Uterus (tissue), 4 donors: ENCODE data around the gene KCTD21. TPM values are rescaled to one million over a fixed set of nuclear protein-coding genes. Genes with fewer than 3 reads are reported as not detected.

Experiments used
- DNase-seq, 2 donors: peaks; one replicate each; pipeline ENCODE4 v3.0.0-alpha.2; 2019 to 2020
- H3K27ac ChIP-seq, 2 donors: fragments of 200-600 bp; sonication (generic); 1 replicate in 1 of 2; 2 replicates in 1 of 2; pipeline ENCODE4 v1.5.1; 2016 to 2018
- H3K27me3 ChIP-seq, 2 donors: fragments of 200-600 bp; sonication (generic); one replicate each; pipeline ENCODE4 v1.5.1; 2018 to 2019; ENCODE audit warnings: control low read depth in 1 of 2
- H3K36me3 ChIP-seq, 2 donors: fragments of 200-600 bp; sonication (generic); one replicate each; pipeline ENCODE4 v1.5.1; 2019; ENCODE audit warnings: control low read depth in 1 of 2
- H3K4me1 ChIP-seq, 2 donors: fragments of 200-600 bp; sonication (generic); one replicate each; pipeline ENCODE4 v1.5.1; 2018 to 2019; ENCODE audit warnings: control low read depth in 1 of 2
- H3K4me3 ChIP-seq, 2 donors: fragments of 200-600 bp; sonication (generic); 1 replicate in 1 of 2; 2 replicates in 1 of 2; pipeline ENCODE4 v1.5.1; 2018 to 2019; ENCODE audit warnings: mild to moderate bottlenecking in 1 of 2
- H3K9me3 ChIP-seq, 2 donors: fragments of 200-600 bp; sonication (generic); one replicate each; pipeline ENCODE4 v1.5.1; 2019; ENCODE audit warnings: control low read depth in 1 of 2
- CTCF ChIP-seq, 4 experiments: fragments of 200-600 bp in 2 of 4; fragments of 450-650 bp in 2 of 4; sonication (generic) in 2 of 4; IDR thresholded peaks; one replicate each; pipeline ENCODE4 v1.5.1; 2016 to 2019; ENCODE audit warnings: antibody characterized with exemption in 4 of 4, mild to moderate bottlenecking in 2 of 4, moderate library complexity in 1 of 4
- POLR2A ChIP-seq, 2 donors: fragments of 450-650 bp; IDR thresholded peaks; one replicate each; pipeline ENCODE4 v1.6.1; 2016; ENCODE audit warnings: antibody characterized with exemption in 2 of 2, mild to moderate bottlenecking in 1 of 2, moderate library complexity in 1 of 2
- intact Hi-C: fragments of 100-400 bp; cut with DNase I; formaldehyde crosslinking; loops from one replicate; pipeline ENCODE4 v1.15.1; 2023; ENCODE audit warnings: low total_unique reads
- total RNA-seq, 4 donors: library from RNA; depleted of rRNA in 3 of 4; stranded (reverse); fragments of >200 nt in 3 of 4; gene quantifications; one replicate each; pipeline versions ENCODE4 v1.1.0 to v1.2.4, GENCODE V29; 2014 to 2023
- donor health status: DM: yes; HTN: yes; CAD: no.

The KCTD21 gene
- total RNA-seq, 4 donors from 2014 or later, result 6.2 to 12.4 (median 10.6) TPM

GRCh38 chr11:78160557-78160956 lies 27.9 kb downstream of the KCTD21 start:
- intact Hi-C loops, result no loop called here
- no peaks in the 10 kb centered on the region for H3K9me3 ChIP-seq
- DNase-seq, result no peak
- no peaks in the 10 kb centered on the region for H3K27me3 ChIP-seq
- H3K4me3 ChIP-seq, result no peak overlapping the region
- H3K4me1 ChIP-seq, result no peaks in the 10 kb centered on the region
- no peaks in the 10 kb centered on the region for H3K36me3 ChIP-seq
- TF ChIP-seq CTCF (IDR thresholded peaks at IDR 0.05), result no peak
- no peak for TF ChIP-seq POLR2A (IDR thresholded peaks at IDR 0.05)
- peak overlapping the region in 1 of 2 donors; percentile 63 for H3K27ac ChIP-seq

DNA sequence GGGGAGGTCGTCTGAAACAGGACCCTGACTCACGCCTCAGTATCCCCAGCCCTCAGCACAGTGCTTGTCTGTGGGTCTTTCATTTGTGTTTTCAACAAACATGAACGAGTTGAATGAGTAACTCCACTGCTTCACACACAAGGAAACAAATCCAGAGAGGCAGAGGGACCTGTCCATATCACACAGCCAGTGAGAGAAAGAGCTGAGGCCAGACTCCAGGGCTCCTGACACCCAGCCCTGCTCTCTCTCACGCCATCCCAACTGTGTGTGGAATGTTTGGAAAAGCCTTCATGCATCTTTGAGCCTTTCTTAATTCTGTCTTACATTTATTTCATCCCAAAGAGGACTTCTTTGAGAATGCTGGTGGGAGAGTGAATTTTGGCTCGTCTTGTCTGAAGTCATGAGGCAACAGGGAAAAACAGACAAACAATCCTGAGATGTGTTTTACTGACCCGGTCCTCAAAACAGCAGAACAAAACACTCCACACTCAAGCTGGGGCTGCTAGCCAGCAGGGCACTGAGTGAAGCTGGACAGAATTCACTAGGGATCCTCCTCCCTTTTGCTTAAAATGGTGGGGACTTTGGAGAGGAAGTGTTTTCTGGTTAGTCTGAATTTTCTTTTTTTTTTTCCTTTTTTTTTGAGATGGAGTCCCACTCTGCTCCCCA lies 29.3 kb downstream of the KCTD21 start:
- no peaks in the 10 kb centered on the region for H3K4me1 ChIP-seq
- H3K36me3 ChIP-seq, result no peaks in the 10 kb centered on the region
- H3K27me3 ChIP-seq, result no peaks in the 10 kb centered on the region
- intact Hi-C loops, result no loop called here
- no peak for TF ChIP-seq POLR2A (IDR thresholded peaks at IDR 0.05)
- no peak for TF ChIP-seq CTCF (IDR thresholded peaks at IDR 0.05)
- no peaks in the 10 kb centered on the region for H3K9me3 ChIP-seq
- DNase-seq, result peak in 1 of 2 donors; percentile 36
- H3K27ac ChIP-seq, result peak overlapping the region; percentile 53 to 63
- H3K4me3 ChIP-seq, result no peak overlapping the region

DNA sequence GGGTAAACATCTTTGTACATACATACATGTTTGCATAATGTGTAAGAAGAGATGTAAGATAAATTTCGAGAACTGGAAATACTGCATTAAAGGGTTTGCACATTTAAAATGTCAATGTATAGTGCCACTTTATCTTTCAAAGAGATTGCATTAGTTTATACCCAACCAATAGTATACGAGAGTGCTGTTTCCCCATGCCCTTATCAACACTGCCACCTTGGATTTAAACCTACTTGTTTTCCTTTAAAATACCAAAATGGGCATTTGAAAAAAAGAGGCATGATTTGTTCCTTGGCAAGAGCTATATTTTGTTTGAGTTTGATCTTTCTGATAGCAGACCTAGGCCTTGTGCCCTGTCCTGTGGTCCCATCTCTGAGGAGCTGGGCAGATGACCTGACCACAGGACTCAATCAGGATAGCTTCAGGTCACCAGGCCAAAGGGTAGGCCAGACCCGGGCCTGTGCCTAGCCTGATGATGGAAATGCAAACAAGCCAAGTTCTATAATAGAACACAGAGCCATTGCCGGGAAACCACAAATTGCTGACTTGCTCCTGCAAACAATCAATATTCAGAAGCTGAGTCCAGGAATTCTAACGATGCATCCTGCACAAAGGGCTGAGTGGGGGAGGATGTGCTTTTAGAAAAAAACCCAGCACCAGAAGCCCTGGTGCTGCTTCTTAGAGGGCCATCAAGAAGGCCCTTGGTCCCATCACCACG lies 32.1 kb downstream of the KCTD21 start:
- H3K4me3 ChIP-seq, result no peak overlapping the region
- TF ChIP-seq CTCF (IDR thresholded peaks at IDR 0.05) (no peak), POLR2A (IDR thresholded peaks at IDR 0.05) (no peak)
- H3K27ac ChIP-seq, result no peak overlapping the region
- DNase-seq, result no peak
- H3K4me1 ChIP-seq, result no peaks in the 10 kb centered on the region
- H3K27me3 ChIP-seq, result no peaks in the 10 kb centered on the region
- intact Hi-C loops, result no loop called here
- no peaks in the 10 kb centered on the region for H3K36me3 ChIP-seq
- no peaks in the 10 kb centered on the region for H3K9me3 ChIP-seq

DNA sequence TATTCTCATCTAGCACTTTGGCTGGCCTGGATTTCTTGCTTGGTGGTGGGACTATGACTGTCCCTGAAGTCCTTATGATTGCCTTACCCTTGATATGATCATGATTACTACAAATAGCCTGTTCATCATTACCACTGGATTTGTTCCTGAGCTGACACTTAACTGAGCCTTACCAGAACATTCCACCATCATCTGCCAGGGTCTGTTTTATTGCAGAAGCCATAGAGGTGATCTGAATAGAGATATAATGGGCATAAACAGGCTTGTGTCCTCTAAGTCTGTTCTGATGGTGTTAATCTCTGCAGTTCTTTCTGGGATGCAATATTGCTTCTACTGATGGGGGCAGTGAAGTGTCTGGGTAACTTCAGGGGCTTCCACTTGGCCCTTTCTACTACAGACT lies 36.6 kb downstream of the KCTD21 start:
- Histone ChIP-seq H3K4me3 (no peak overlapping the region), H3K27ac (no peak overlapping the region), H3K4me1 (no peaks in the 10 kb centered on the region), H3K27me3 (no peaks in the 10 kb centered on the region), H3K36me3 (no peaks in the 10 kb centered on the region), H3K9me3 (no peaks in the 10 kb centered on the region)
- no peak for TF ChIP-seq CTCF (IDR thresholded peaks at IDR 0.05)
- no peak for DNase-seq
- intact Hi-C loops, result no loop called here

DNA sequence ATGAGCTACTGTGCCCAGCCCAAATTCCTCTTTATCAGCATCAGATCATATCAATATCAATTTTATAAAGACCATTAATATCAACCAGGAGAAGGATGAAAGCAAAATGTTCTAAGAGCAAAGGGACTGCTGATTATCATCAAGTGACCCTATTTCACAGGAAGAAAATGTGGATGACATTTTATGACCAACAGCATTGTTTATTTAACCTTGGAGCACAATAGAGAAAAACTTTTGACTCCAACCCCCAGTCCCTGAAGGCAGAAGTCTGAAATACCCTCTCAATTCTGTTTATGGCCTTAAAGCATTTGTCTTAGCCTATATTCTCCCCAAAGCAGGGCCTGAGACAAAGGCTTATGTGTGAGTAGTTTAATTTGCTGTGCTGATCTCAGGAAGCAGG lies 37.7 kb downstream of the KCTD21 start:
- intact Hi-C loops, result no loop called here
- Histone ChIP-seq H3K4me1 (no peaks in the 10 kb centered on the region), H3K27ac (no peak overlapping the region), H3K27me3 (no peaks in the 10 kb centered on the region), H3K4me3 (no peak overlapping the region), H3K9me3 (no peaks in the 10 kb centered on the region), H3K36me3 (no peaks in the 10 kb centered on the region)
- no peak for DNase-seq
- TF ChIP-seq POLR2A (IDR thresholded peaks at IDR 0.05) (no peak), CTCF (IDR thresholded peaks at IDR 0.05) (no peak)
